GM21529 (cell line): ENCODE measurements around the gene SLC26A2.

Experiments used
- ATAC-seq: cut with Tn5 transposase; IDR thresholded peaks from one replicate; pipeline ENCODE4 v1.9.1; 2021; ENCODE audit not compliant: unreplicated experiment

The SLC26A2 gene

DNA sequence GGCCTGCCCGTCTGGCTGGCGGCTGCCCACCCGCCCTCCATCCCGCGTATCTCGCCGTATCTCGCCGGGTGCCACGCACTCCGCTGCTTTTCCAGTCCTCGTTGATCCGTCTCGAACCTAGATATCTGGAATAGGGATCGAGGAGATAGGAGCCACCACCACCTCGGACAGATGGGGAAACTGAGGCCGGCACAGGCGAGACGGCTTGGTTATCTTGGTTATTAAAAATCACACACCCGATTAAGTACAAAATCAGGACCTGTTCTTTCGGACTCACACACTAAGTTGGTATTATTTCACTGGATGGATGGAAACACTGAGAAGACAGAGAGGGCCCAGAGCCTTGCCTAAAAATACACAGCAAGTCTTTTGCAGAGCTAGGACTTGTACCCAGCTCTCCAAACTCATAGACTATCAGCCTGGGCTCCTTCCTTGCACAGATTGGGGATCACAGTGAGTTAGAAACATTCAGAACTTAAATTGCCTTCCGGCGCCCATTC, 678 bp downstream of the SLC26A2 start:
- no peak for ATAC-seq

- ATAC-seq: no peak
These were observed 1.4 kb downstream of the SLC26A2 start for GRCh38 chr5:149961957-149962409.

- no peak for ATAC-seq
These were observed 2.2 kb downstream of the SLC26A2 start for GRCh38 chr5:149962601-149963300.

DNA sequence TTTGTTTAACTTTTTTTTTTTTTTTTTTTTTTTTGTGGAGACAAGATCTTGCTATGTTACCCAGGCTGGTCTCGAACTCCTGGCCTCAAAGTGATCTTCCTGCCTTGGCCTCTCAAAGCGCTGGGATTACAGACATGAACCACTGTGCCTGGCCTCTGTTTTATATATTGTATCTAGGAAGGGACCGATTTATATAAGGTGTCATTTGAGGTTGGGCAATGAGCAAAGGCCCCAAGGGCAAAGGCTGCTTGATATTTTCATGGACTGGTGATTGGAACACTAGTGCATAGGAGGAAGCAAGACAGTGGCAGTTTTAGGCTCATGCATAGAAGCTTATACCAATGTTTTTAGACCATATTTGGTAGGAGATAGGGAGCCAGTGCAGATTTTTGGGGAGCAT, 3.2 kb downstream of the SLC26A2 start:
- ATAC-seq: no peak

DNA sequence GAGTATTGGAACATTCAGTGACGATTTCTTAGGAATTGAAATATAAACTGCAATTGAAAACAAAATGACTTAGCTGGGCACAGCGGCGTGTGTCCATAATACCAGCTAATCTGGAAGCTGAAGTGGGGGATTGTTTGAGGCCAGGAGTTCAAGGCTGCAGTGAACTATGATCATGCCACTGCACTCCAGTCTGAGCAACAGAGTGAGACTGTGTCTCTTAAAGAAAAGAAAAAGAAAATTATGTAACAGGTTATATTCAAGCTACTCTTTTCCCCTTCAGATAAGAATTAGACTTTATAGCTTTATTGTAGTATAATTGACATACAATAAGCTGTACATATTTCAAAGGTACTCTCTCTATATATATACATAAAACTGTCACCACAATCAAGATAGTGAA, 6.4 kb downstream of the SLC26A2 start:
- no peak for ATAC-seq

DNA sequence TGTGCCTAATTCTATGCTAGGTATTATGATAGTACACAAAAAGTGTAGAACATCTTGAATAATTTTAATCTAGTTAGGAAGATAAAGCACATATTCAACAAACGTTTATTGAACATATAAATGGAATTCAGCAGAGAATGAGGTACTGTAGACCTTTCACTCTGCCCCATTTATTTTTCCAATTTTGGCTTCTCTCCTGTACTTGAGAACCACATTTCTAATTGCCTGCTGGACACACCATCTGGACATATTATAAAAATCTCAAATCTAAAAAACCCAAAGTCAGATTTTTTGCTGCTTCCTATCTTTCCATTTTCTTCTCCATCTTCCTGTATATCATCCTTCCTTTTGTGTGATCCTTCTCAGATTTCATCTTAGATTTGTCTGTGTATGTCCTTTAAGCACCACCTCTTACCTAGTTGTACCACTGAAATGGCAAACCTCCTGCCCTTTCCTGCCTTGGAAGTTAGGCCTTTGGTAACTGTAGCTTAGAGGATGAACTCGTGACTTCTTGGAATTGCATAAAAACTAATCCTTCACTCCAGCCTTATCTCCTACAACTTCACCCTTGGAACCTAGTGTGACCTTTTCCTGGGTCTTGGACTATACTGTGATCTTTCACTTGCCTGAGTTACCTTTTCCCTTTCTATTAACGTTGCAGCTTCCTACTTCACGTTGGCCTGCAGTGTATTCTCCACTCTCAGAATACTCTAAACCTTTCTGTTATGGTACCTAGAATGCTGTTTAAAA, 8.8 kb downstream of the SLC26A2 start:
- no peak for ATAC-seq

DNA sequence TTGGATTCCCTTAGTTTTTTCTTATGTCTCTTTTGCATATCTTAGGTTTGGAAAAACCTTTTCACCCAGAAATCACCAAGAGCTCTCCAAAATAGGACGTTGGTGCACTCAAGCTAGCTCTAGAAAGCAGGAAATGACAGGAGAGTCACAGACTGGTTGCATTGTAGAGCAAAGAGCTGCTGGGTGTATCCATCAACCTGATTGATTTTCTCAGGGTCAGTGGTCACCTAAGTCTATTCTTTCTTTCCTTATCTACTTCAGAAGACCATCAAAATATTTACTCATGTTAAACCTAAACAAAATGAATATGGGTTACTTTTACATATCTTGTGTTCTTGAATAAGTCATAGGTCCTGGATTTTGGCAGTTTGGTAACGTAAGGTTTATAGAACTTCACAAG, 14.9 kb downstream of the SLC26A2 start:
- no peak for ATAC-seq

DNA sequence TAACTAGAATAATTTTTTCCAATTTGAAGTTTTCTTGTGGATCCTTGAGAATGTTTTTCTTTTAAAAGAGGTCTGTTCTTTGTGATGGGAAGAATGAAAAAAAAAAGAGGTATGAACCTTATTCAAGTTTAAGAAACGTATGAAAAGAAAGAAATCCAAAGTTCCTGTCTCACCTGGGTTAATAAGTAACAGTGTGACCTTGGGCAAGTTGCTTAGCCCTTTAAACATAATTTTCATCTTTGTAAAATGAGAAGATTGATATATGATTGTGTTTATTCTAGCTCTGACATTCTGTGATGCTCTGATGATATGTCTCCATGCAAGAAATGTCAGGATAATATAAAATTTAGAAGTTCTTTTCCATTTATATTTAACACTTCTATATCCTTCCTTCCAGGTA, 19.3 kb downstream of the SLC26A2 start:
- no peak for ATAC-seq

GRCh38 chr5:149981206-149981605, 20.6 kb downstream of the SLC26A2 start:
- ATAC-seq: no peak

- no peak for ATAC-seq
These were observed 21.9 kb downstream of the SLC26A2 start for GRCh38 chr5:149982505-149982904.

- ATAC-seq: no peak
These were observed 27.6 kb downstream of the SLC26A2 start for GRCh38 chr5:149988126-149988525.

DNA sequence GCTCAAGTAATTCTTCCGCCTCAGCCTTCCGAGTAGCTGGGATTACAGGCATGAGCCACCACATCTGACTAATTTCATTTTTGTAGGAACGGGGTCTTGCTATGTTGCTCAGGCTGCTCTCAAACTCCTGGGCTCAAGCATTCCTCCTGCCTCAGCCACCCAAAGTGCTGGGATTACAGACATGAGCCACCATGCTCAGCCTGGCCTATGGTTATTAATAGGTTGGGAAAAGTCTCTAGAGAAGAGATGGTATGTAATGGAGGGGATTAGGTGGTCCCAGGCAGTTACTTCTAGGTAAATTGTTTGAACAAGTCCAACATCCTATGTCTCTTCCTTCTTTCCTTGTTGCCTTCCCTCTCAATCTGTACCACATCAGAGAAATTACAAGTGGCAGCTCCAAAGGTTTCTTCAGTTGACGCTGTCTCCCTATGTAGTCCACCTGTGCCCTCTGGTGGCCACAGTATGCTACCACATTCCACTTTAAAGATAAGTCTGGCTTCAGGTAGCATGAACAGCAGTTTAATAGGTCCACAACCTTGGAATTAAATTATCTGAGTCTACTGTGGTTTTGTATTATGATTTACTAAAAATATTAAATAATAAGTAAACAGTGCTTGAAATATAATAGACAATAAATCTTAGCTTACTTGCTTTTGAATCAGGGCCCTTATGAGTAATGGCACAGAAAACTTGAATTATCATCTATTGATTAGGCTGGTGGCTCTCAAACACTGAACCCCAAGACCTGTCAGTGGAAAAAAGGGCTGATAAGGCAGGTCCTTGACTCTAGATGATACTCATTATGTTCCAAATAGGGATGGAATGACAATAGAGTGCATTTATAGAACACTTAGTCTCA, 30.2 kb downstream of the SLC26A2 start:
- peak; percentile 87 for ATAC-seq

DNA sequence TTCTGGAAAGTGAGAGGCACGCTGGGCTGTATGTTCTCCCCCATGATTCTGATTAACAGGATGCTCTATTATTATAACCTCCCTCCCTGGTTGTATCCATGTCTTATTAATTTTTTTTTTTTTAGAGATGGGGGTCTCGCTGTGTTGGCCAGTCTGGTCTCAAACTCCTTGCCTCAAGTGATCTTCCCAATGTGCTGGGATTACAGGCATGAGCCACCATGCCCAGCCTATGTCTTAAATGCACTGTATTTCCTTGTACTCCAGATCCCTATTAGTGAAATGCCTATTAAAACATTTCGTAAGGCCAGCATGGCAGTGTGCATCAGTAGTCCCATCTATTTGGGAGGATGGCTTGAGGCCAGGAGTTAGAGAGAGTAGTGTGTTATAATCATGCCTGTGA, 32.9 kb downstream of the SLC26A2 start:
- no peak for ATAC-seq

DNA sequence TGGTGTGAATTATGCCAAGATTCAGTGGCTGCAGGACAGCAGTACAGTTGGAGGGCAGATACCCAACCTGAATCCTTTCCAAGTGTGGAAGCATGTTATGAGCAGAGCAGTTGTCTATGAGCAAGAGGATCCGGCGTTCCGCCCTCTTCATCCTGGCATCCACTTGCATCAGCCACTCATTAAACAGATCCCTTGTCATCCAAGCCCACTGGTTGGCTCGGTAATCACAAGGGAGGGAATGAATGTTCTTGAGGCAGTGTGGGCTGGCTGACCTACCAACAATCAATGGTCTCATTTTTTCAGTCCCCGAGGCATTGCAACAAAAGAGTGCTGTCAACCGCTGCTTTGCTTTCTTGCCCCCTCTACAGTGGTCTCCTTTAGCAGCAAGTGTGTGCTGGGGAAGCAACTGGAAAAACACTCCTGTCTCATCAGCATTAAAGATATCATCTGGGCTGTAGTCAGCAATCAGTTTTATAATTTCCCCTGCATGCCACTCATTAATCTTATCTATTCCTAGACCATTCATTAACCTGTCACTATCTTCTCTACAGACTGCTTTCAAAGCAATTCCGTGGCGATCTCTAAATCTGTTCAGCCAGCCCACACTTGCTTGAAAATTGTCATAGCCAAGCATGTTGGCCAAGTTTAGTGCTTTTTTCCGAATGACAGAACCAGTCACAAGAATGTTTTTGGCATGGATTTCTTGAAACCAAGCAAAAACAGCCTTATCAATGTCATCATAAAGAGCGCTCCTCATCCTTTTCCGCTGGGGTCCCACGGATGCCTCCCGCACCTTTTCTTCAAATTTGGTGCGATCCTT, 35.0 kb downstream of the SLC26A2 start:
- ATAC-seq: no peak

GRCh38 chr5:149996205-149996890, 35.8 kb downstream of the SLC26A2 start:
- ATAC-seq: no peak

DNA sequence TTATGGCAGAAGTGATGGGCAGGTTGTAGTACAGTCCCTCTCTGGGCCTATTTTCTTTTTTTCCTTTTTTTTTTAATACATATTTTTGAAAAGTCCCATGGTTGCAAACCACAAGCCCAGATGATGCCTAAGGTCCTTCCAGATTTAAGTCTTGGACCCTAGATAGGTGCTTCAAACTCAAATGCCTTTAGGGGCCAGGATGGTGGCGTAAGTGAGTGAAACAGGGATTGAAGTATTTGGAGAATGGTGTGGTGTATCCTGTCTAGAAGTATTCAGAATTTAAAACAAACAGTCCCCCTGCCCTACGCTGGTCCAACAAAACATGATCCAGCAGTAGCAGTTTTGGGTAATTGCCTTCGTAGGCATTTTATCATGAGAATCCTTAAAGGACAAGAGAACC, 37.7 kb downstream of the SLC26A2 start:
- no peak for ATAC-seq

DNA sequence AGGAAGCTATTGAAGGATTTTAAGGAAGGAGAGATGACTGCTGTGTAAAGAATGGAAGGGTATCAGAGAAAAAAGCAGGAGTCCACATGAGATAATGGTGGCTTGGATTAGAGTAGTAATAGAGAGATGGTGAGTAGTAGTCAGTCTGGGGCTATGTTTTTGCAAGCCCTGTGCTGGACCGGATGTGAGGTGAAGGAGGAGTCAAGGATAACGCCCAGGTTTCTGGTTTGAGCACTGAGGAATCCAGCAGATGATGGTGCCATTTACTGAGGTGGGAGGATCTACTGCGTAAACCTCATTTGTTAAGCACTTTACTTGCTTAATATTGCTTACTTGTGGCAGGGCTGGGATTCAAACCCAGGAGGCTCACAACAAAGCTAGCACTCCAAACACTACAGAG, 38.8 kb downstream of the SLC26A2 start:
- ATAC-seq: no peak

DNA sequence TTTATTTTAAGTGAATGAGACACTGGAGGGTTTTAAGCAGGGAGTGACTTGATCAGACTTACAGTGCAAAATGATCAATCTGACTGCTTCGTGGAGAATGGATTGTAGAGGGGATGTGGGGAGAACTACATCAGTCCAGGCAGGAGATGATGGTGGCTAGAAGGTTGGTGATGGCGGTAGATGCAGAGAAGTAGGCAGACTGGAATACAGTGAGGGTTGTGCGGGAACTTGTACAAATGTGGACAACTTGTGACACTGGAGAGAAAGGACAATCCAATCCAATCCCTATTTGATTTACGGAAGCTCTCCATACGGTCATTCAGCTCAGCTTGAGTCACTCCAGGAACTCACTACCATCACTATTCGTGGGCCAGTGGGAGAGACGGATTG, 39.3 kb downstream of the SLC26A2 start:
- no peak for ATAC-seq

DNA sequence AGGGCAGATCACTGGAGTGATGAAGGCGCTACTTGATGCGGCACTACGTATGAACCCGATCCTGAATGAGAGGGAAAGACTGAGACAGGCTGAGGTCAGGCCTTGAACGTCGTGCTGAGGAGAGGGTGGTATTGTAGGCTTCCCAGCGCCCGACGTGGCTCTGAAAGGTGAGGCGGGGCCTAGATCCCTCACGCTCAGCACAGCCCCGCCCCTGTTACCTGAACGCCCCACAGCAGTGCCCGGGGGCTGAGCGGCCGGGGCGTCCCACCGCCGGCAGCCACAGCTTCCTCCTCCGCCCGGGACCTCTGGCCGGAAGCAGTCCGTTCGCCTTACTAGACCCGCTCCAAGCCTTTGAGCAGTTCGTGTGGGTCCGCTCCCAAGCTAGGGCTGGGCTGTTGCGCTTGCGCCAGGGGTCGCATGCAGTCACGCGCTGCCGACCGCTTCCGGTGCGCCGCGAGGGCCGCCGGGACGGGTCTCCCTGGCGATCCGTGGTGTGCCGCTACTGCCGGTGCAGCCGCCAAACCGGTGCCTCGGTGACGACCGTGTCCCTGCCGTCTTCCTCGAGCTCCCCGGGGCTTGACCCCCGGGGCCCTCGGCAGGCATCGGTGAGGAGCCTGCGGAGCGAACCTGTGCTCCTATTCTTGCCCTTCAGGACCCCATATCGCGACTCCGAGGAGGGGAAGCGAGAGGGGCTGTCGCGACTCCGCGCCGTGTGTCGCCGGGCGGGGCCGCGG, 39.9 kb downstream of the SLC26A2 start, which contains the start of the genes HMGXB3 and TIGD6:
HMGXB3 (plus strand) TSS at position 484 of the 734 bp plus-strand sequence. CDS start 4,114 bp downstream, outside the sequence.
TIGD6 (minus strand) TSS at position 399 of the 734 bp plus-strand sequence. CDS start 4,306 bp downstream, outside the sequence.
- ATAC-seq: peak; percentile 83
